Left renal cortex interstitium (tissue), 4 donors: ENCODE data around the gene MEN1. TPM values are rescaled to one million over a fixed set of nuclear protein-coding genes. Genes with fewer than 3 reads are reported as not detected.

Experiments
- DNase-seq, 4 donors: peaks; one replicate each; pipeline ENCODE4 v3.0.0-alpha.2; 2013; ENCODE audit warnings: low read depth in 4 of 4, low spot score in 2 of 4, missing footprints in 1 of 4
- polyA plus RNA-seq, 4 donors: library from polyadenylated mRNA; unstranded; fragments of 120-200 nt; gene quantifications; one replicate each; pipeline ENCODE4 v1.2.1, GENCODE V29; 2013; ENCODE audit not compliant: insufficient read length in 4 of 4

The MEN1 gene
- polyA plus RNA-seq, 4 donors = 31.6 to 53.5 (median 42.7) TPM

GRCh38 chr11:64788321-64789215, 21.8 kb downstream of the MEN1 start:
- DNase-seq = no peak

- DNase-seq = no peak
Observed at GRCh38 chr11:64787526-64788320, 22.6 kb downstream of the MEN1 start.

- no peak for DNase-seq
Observed at GRCh38 chr11:64786308-64786707, 24.0 kb downstream of the MEN1 start.

- no peak for DNase-seq
Observed at GRCh38 chr11:64784813-64785581, 25.4 kb downstream of the MEN1 start.

GRCh38 chr11:64778473-64779298, 31.7 kb downstream of the MEN1 start, which contains the start of gene SF1:
Gene SF1 (minus strand): TSS chr11:64778542. CDS start chr11:64778392, 150 bp downstream.
- DNase-seq = peak; percentile 99 to 100 (median 100)

GRCh38 chr11:64778223-64778472, 32.2 kb downstream of the MEN1 start:
- DNase-seq = no peak

GRCh38 chr11:64777449-64778222, 32.7 kb downstream of the MEN1 start:
- peak in 2 of 4 donors; percentile 76 to 78 for DNase-seq

GRCh38 chr11:64776875-64777274, 33.5 kb downstream of the MEN1 start:
- DNase-seq = no peak

GRCh38 chr11:64776425-64776824, 33.9 kb downstream of the MEN1 start:
- no peak for DNase-seq

GRCh38 chr11:64774144-64774543, 36.2 kb downstream of the MEN1 start:
- no peak for DNase-seq

GRCh38 chr11:64772303-64773018, 37.9 kb downstream of the MEN1 start:
- no peak for DNase-seq

- DNase-seq = no peak
Observed at GRCh38 chr11:64771861-64772260, 38.5 kb downstream of the MEN1 start.

GRCh38 chr11:64770120-64770519, 40.2 kb downstream of the MEN1 start:
- DNase-seq = no peak

GRCh38 chr11:64769283-64769682, 41.1 kb downstream of the MEN1 start:
- DNase-seq = no peak

- DNase-seq = no peak
Observed at GRCh38 chr11:64768300-64768694, 42.1 kb downstream of the MEN1 start.

GRCh38 chr11:64767344-64768299, 42.7 kb downstream of the MEN1 start:
- no peak for DNase-seq

GRCh38 chr11:64766881-64767280, 43.5 kb downstream of the MEN1 start:
- no peak for DNase-seq
